Caki2 (cell line): ENCODE data around the gene VLDLR. TPM values are rescaled to one million over a fixed set of nuclear protein-coding genes. Genes with fewer than 3 reads are reported as not detected.

Source experiments
- DNase-seq: peaks from one replicate; pipeline ENCODE4 v3.0.0-alpha.2; 2015; ENCODE audit warnings: low read depth
- in situ Hi-C: cut with HindIII; loops from 2 replicates; pipeline ENCODE4 v1.10.0; 2016; ENCODE audit warnings: low sequenced_read_pairs, low pct_unique_long_range_greater_than_20kb, mixed read lengths
- total RNA-seq: library from RNA; depleted of rRNA; stranded (reverse); fragments of >200 nt; shearing (Covaris generic); gene quantifications from 2 replicates; pipeline ENCODE4 v1.2.3, GENCODE V29; 2014; ENCODE audit warnings: low replicate concordance

VLDLR gene
- total RNA-seq, 1 experiment from 2014 or later = 26.6 TPM

DNA sequence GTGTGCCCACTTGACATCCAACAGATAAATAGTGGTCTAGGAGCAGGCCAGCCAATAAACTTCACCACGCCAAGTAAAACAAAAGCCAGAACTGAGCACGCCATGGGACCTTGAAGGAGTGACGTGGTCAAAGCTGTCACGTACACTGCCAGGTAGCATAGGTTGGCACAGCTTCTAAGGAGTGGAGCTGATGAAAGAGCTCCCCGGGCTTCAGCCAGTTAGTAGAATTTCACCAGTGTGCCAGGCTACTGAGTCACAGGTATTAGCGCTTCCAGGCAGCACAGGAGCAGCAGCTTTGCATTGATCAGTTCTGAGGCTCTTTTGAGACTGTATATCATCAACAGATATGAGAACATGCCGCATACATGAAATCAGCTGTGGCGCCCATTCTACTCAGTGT, 19.4 kb downstream of the VLDLR start:
- DNase-seq = no peak
- in situ Hi-C loops = no loop called here

DNA sequence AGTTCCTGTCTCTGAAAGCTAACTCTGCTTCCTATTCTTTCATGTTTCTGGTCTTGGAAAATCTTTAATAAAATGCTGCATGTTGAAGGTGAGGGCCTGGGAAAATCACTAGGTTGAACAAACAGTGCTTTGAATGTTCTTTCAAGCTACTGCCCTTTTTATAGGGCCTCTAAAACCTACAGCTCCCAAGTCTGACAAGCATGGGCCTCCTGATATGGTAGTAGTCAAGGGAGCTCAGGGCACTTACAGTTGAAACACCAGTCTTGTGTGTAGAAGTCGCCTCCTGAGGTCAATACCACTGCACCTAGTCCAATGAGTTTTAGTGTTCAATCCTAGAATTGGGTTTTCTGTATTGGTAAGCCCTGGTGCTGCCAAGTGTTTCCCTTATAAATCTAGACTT, 20.5 kb downstream of the VLDLR start:
- in situ Hi-C loops = no loop called here
- no peak for DNase-seq

GRCh38 chr9:2645569-2645968, 24.0 kb downstream of the VLDLR start:
- in situ Hi-C loops = no loop called here
- no peak for DNase-seq

- DNase-seq = peak; percentile 56
- in situ Hi-C loops = no loop called here
Observed at GRCh38 chr9:2655411-2655901, 33.9 kb downstream of the VLDLR start.

- in situ Hi-C loops = no loop called here
- DNase-seq = no peak
Observed at GRCh38 chr9:2657427-2657826, 35.8 kb downstream of the VLDLR start.

DNA sequence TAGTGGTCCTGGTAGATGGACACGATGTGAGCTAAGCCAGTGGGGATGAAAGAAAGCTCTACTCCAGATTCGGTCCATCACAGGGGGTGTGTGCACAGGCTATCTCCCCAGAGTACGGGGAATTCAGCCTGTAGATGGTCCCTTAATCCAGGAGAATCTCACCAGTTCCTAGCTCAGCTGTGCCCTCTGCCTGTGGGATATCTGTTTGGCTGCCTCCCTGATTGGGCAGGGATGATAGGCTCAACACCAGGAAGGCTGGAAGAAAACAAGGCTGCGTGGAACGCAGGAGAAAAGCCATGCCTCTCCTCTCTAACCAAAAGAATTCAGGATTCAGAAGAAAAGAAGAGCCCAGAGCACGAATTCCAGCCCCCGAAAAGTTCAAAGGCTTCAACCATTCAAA, 40.9 kb downstream of the VLDLR start:
- no peak for DNase-seq
- in situ Hi-C loops = no loop called here

GRCh38 chr9:2663461-2664173, 42.0 kb downstream of the VLDLR start:
- DNase-seq = no peak
- in situ Hi-C loops = no loop called here

DNA sequence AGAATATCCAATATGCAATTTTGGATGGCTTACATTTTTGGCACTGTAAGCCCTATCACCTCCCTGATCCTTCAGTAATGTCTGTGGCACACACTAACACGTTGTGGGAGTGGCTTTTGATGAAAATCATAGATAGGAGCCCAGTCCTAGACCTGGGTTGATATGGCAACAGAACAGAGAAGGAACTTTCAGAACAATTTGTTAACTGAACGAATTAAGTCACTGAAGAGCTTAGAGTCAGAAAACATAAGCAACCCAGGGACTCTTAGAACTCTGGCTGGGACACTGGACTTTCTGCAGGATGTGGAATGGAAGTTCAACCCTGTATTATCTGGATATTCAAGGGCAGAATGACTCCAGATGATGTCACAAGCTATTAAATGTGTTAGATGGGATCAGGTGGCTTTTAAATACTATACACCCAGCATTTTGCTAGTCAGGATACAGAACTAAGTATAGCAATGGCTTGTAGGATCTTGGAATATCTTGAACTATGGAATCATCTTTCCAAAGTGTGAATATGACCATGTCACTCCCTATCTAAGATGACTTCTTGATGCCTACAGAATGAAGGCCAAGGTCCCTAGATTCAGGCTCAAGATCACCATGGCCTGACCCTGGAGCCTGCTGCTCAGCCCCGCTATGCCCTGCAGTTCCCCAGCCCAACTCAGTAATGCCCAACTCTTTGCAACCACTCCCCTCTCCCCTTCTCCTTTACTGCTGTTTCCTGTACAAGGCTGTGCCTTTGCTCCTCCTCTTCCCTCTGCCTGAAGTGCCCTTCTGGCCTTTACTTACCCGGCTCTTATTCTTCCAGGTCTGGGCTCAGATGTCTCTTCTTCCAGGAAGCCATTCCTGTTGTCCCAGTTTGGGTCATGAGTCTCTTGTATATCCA, 42.8 kb downstream of the VLDLR start:
- in situ Hi-C loops = no loop called here
- no peak for DNase-seq

DNA sequence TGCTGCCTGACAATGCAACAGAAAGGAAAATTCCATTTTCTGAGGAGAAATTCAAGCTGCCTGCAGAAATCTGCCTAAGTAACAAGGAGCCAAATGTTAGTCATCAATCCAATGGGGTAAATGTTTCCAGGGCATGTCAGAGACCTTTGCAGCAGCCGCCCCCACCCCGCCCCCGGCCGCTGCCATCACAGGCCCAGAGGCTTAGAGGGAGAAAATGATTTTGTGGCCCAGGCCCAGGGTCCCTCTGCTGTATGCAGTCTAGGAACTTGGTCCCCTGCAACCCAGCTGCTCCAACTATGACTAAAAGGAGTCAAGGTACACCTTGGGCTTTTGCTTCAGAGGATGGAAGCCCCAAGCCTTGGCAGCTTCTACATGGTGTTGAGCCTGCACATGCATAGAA, 45.0 kb downstream of the VLDLR start:
- no peak for DNase-seq
- in situ Hi-C loops = no loop called here

DNA sequence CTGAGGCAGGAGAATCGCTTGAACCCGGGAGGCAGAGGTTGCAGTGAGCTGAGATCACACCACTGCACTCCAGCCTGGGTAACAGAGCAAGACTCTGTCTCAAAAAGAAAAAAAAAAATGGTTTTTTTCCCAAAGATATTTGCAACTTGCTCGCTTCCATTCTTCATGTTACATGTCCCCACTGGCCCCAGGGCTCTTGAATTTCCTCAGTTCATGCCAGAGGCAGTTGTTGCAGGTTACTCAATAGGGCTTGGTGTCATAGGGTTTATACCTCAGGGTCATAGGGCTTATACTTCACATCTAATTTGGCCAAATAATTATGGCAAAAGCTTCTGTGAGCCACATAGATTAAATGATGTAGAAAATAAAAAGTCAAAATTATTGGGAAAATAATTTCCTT, 51.6 kb downstream of the VLDLR start:
- no peak for DNase-seq
- in situ Hi-C loops = no loop called here

GRCh38 chr9:2674141-2674824, 52.7 kb downstream of the VLDLR start:
- DNase-seq = no peak
- in situ Hi-C loops = no loop called here

- in situ Hi-C loops = no loop called here
- DNase-seq = no peak
Observed at GRCh38 chr9:2675834-2676233, 54.2 kb downstream of the VLDLR start.

- DNase-seq = no peak
- in situ Hi-C loops = no loop called here
Observed at GRCh38 chr9:2676466-2676865, 54.9 kb downstream of the VLDLR start.

DNA sequence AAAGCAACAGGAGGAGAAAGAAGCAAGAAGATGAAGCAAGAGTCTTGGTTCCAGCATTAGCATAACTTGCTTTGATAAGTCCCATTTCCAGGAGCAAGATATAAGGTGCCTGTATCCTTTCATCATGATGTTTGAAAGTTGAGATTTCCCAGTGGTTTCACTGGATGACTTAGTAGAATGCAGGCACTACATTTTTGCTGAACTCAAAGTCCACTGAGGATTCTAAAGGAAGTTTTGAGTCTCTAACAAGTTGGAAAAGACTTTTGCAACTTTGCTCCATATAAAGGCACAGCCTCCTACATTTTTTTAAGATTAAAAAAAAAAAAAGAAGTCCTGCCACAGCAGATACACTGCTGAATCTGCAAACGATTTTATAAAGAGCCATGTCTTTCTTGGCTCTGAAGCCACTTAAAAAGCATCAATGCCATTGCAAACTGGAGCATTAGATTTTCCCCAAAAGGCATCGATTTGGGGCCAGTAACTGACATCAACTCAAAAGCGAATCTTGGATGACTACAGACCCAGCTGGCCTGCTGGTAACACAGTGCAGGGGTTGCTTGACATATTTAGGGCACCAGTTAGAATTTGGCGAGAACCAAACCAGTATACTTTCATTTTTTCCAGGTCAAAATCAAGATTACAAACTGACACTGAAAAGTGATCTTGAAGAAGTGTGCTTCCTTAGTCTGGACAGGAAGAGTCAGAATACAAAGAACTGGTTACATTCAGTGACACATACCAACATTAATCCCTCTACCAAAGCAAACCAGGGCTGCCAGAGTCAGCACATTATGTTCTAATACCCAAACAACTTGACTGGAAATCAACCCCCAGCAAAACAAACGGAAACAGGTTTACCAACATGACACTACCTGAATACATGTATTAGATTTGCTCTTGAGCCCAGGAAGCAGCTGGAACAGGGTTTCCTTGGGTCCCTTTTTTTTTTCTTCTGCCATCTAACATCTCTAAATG, 56.6 kb downstream of the VLDLR start:
- in situ Hi-C loops = no loop called here
- no peak for DNase-seq

DNA sequence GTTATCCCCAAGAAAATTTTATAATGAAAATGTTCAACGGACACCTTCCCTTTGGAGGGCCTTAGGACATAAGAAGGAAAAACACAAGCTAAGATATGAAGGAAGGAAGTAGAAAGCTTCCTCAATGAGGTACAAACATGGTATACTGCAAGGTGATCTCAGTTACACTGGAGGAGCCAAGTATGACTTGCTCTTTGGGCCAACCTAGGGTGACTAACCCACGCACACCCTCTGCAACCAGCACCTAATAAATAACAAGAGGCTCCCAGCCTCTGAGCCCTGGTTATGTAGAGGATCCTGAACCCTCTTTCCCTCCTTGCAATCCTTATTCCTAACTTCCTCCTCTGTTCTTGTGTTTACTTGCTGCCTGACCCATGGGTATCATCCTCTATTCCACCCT, 57.4 kb downstream of the VLDLR start:
- no peak for DNase-seq
- in situ Hi-C loops = no loop called here

DNA sequence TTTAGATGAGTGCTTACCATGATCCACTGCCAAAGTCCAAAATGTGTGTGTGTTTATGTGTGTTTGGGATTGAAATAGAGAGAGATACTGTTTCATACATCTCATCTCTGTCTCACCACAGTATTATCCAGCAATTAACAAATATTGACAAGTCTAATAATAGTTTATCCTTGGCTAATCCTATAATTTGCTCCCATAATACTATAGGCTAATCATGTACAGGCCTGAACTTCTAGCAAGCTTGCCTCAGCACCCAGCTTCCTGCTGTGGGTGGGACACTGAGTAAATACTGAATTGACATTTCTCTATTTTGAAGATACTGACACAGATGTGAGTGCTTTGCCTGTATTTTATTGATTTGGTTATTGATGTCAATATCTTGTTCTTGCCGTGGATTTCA, 60.4 kb downstream of the VLDLR start:
- in situ Hi-C loops = no loop called here
- no peak for DNase-seq

- in situ Hi-C loops = no loop called here
- DNase-seq = no peak
Observed at GRCh38 chr9:2686911-2687310, 65.3 kb downstream of the VLDLR start.

DNA sequence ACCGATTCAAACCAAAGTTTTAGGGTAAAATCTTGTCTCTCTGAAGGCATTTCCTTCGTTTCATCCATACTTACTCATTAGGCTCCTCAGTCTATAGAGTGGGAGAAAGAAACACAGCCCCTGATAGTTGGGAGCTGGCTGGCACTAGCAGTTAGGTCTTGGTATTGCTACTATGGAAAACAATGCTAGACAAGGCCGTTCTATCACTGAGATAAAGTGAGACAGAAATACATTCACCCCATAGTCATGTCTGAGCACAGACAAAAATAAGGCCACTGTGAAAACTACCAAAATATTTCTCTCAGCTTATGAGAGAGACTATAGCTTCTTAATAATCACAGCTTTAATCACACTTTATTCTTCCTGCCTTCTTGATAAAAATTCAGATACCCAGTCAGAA, 67.0 kb downstream of the VLDLR start:
- in situ Hi-C loops = no loop called here
- no peak for DNase-seq
